Stimulated activated CD4-positive, alpha-beta T cell treated with anti-CD3 and anti-CD28 coated beads, Interleukin-2, amount 100 ng/mL, for 48 hours (primary cell): ENCODE results near the gene PPP2CA.
"Not testable (repeated sequence)": the region's sequence is repeated elsewhere in the genome, so short reads cannot be mapped to it uniquely, and the experiment has no call there.

ENCODE experiments used
- DNase-seq, 2 donors: peaks; one replicate each; pipeline ENCODE4 v3.0.0-alpha.2; 2020

Gene PPP2CA

DNA sequence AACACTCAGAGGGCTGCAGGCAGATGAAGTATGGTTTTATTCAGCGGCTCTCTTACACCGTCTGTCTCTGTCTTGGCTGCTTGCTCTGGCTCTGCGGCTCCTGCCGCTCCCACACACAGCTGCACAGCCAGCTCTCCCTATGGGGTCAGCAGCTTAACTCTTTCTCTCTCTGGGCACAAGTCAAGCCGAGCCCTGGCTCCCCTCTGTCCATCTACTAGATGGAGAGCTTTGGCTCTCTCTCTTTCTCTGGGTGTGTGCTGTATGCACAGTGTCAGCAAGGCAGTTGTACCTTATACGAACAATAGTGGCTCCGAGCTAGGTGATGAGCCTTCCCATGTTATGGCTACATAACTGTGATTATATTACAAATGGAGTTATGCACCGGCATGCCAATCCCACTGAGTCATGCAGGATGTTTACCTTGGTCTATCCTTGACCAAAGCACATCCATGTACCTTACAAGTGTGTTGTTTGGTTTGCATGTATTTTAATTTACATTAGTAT is 19.3 kb upstream of the PPP2CA start:
- no peak for DNase-seq

- no peak for DNase-seq
Measured at GRCh38 chr5:134242146-134242545, 16.3 kb upstream of the PPP2CA start.

DNA sequence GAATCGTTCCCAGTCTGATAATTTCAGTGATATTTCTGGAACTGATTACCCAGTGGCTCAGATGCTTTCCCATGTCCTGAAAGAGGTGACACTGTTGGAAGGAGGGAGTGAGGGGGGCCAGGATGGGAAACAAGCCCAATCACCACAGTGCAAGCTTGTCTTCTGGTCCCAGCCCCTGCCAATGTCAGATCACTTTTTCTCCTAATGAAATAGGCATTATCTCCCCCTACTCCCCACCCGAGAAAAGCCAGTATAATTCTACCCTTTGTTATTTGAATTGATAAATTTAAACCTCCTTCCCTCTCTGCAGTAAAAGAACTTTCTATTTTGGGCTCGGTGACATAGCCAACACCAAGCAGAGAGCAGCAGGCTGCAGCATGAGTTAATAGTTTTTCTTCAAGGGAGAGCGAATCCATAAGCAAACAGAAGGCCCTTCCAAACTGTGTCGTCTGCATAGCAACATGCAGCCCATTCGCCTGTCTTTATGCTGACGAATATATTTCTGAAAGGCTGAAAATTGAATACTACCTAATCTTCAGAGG is 14.6 kb upstream of the PPP2CA start:
- DNase-seq, result no peak

GRCh38 chr5:134236820-134237219 is 10.9 kb upstream of the PPP2CA start:
- no peak for DNase-seq

GRCh38 chr5:134236318-134236717 is 10.4 kb upstream of the PPP2CA start:
- no peak for DNase-seq

- DNase-seq, result no peak
Measured at GRCh38 chr5:134228624-134229023, 2.8 kb upstream of the PPP2CA start.

DNA sequence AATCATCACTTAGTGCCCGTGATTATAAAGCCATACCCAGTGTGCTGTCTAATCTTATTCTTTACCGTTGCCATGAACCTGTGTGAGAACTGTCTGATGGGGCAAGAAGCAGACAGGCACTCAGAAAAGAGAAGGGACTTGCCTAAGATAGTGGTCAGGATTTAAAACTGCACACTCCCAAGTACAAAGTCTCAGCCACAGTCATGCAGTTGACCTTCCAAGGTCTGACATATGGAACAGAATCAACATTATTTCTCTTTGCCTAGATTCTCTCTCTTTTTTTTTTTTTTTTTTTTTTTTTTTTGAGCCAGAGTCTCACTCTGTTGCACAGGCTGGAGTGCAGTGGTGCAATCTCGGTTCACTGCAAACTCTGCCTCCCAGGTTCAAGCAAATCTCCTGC is 1.9 kb upstream of the PPP2CA start:
- DNase-seq, result no peak

DNA sequence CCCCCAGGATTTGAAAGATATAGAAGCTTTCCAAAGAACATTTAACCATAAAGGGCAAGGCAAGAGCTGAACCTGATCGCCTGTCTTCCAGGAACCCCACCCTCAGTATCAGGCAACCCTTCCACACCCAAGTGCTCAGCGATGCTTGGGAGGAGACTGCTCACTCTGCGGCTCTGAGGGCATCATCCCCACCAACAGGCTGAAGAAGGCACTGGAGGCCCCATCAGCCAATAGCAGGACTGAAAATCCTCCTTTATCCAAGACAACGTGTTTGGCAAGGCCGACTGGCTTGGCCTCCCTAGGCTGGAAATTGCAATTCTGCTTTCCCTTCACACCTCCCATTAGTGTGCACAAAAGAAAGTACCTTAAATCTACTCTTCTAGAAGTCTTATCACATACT is 1.4 kb upstream of the PPP2CA start:
- peak in 1 of 2 donors; percentile 6 for DNase-seq

DNA sequence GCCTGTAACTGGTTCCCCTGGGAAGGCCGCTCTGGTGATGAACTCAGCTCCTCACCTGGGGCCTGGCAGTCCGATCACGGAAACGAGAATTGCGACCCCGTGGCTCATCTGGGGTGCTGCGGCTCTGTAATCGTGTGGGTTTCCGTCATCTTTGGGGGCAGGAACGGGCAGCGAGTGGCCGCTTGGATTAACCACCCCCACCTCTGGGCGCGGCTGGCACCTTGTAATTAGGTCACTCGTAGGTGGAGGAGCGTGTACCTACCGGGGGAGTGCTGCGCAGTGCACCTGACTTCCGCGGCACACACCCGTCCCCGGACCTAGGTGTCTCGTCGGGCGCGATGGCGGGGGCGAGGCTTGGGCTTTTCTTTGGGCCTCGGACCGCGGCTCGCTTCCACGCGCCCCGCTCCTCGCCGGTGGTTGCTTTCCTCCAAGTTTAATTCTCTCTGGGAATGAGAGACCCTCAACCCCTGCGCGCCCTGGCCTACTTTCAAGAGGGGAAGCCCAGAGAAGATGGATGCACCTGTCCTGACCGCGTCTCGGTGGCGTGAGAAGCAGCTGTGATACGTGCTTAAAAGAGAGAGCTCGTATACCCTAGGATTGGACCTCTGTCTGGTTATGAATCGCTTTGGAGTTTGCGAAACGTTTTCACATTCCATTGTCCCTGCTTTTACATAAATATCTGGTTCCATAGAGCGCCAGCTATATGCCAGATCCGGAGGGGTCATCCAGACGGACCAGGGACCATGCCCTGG is 744 bp upstream of the PPP2CA start:
- DNase-seq, result no peak

- peak; percentile 56 to 57 for DNase-seq
Measured at GRCh38 chr5:134224888-134225779, 739 bp downstream of the PPP2CA start.

- DNase-seq, result no peak
Measured at GRCh38 chr5:134223406-134224248, 2.2 kb downstream of the PPP2CA start.

GRCh38 chr5:134221690-134222089 is 4.2 kb downstream of the PPP2CA start:
- not testable (repeated sequence) for DNase-seq

GRCh38 chr5:134215757-134216156 is 10.1 kb downstream of the PPP2CA start:
- DNase-seq, result no peak

GRCh38 chr5:134211263-134212031 is 14.4 kb downstream of the PPP2CA start:
- not testable (repeated sequence) for DNase-seq

- no peak for DNase-seq
Measured at GRCh38 chr5:134209477-134210245, 16.2 kb downstream of the PPP2CA start.

DNA sequence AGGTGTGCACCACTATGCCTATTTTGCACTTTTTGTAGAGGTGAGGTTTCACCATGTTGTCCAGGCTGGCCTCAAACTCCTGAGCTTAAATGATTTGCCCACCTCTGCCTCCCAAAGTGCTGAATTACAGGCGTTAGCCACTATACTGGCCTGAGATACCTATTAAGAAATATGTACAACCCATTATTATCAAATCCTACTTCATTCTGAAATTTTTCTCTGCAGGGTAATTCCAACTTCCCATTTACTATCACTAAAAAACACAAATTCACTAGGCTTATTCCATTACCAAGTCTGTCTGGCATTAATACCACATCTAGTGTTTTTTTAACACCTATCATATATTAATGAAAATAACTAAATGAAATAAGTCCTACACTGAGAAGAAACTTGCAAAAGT is 18.2 kb downstream of the PPP2CA start:
- no peak for DNase-seq

GRCh38 chr5:134206627-134207160 is 19.2 kb downstream of the PPP2CA start:
- no peak for DNase-seq

DNA sequence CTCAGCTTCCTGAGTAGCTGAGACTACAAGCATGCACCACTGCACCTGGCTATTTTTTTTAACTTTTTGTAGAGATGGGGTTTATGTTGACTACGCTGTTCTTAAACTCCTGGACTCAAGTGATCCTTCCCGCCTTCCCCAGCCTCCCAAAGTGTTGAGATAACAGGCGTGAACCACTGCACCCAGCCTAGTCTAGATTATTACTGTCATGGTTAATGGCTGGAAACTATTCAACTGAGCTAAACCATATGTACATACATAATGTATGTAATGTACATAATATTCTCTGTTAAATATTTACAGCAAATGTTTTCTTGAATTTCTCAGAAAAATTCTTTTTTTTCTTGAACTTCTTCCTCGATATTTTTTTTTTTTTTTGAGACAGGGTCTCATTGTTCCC is 21.3 kb downstream of the PPP2CA start:
- DNase-seq, result no peak

GRCh38 chr5:134203630-134204029 is 22.2 kb downstream of the PPP2CA start:
- DNase-seq, result no peak

- no peak for DNase-seq
Measured at GRCh38 chr5:134195666-134196065, 30.2 kb downstream of the PPP2CA start.

- no peak for DNase-seq
Measured at GRCh38 chr5:134189031-134189430, 36.8 kb downstream of the PPP2CA start.
